Esophagus squamous epithelium (tissue), 5 donors: Measurements from ENCODE around the gene MEF2D. TPM values are rescaled to one million over a fixed set of nuclear protein-coding genes. Genes with fewer than 3 reads are reported as not detected.

Experiments
- DNase-seq: peaks from one replicate; lab custom pipeline; 2025; lab: John Stamatoyannopoulos, UW
- H3K27ac ChIP-seq, 4 donors: fragments of 200-600 bp; sonication (generic); one replicate each; pipeline ENCODE4 v1.5.1; 2016 to 2019; ENCODE audit warnings: mild to moderate bottlenecking in 1 of 4
- H3K27me3 ChIP-seq, 4 donors: fragments of 200-600 bp; sonication (generic); 1 replicate in 3 of 4; 2 replicates in 1 of 4; pipeline versions ENCODE4 v1.5.1 to v1.6.0; 2017 to 2021; ENCODE audit warnings: antibody characterized with exemption in 1 of 4
- H3K36me3 ChIP-seq, 3 donors: fragments of 200-600 bp; sonication (generic); one replicate each; pipeline ENCODE4 v1.5.1; 2016 to 2019
- H3K4me1 ChIP-seq, 3 donors: fragments of 200-600 bp; sonication (generic); one replicate each; pipeline ENCODE4 v1.5.1; 2017 to 2019
- H3K4me3 ChIP-seq, 4 donors: fragments of 200-600 bp; sonication (generic); 1 replicate in 3 of 4; 2 replicates in 1 of 4; pipeline ENCODE4 v1.5.1; 2016 to 2019; ENCODE audit warnings: mild to moderate bottlenecking in 2 of 4, moderate library complexity in 1 of 4
- H3K9me3 ChIP-seq, 3 donors: fragments of 200-600 bp; sonication (generic); one replicate each; pipeline ENCODE4 v1.5.1; 2016 to 2019
- CTCF ChIP-seq, 6 experiments: fragments of 450-650 bp in 4 of 6; fragments of 200-600 bp in 2 of 6; sonication (generic) in 2 of 6; IDR thresholded peaks; one replicate each; pipeline ENCODE4 v1.5.1; 2016 to 2019; ENCODE audit warnings: antibody characterized with exemption in 6 of 6, mild to moderate bottlenecking in 4 of 6, moderate library complexity in 4 of 6
- POLR2A ChIP-seq, 4 donors: fragments of 450-650 bp; IDR thresholded peaks; one replicate each; pipeline ENCODE4 v1.6.1; 2017; ENCODE audit warnings: antibody characterized with exemption in 4 of 4, mild to moderate bottlenecking in 4 of 4, moderate library complexity in 3 of 4
- WGBS, 2 donors: methylation state at CpG; one replicate each; pipeline ENCODE4 v1.1.5; 2018; 5-methylcytosine and 5-hydroxymethylcytosine counted together
- intact Hi-C: fragments of 100-400 bp; cut with DNase I; formaldehyde crosslinking; loops from one replicate; pipeline ENCODE4 v1.15.0; 2022
- total RNA-seq, 4 donors: library from RNA; depleted of rRNA; stranded (reverse); fragments of >200 nt; gene quantifications; one replicate each; pipeline ENCODE4 v1.1.0, GENCODE V29; 2016
- donor health status: DM: yes; HTN: yes; CAD: no.

Gene MEF2D
- total RNA-seq, 4 donors from 2014 or later = 9.1 to 30.1 (median 12.1) TPM

DNA sequence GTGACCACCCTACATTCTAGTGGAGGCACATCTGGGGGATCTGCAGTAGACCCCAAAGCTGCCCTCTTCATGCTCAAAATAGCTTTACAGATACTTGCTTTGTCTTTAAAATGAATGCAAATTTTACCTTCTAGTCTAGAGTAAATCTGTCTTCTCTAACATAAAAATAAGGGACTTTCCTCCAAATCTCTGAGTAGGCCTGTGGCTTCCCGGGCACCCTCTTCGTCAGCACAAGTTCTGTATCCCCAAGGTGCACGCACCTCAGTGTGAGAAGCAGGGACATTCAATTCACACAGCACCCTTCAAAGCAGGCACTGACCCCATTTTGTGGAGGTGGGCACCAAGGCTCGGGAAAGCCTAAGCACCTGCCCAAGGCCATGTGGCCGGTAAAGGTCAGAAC lies 19.0 kb downstream of the MEF2D start:
- no peak for DNase-seq

DNA sequence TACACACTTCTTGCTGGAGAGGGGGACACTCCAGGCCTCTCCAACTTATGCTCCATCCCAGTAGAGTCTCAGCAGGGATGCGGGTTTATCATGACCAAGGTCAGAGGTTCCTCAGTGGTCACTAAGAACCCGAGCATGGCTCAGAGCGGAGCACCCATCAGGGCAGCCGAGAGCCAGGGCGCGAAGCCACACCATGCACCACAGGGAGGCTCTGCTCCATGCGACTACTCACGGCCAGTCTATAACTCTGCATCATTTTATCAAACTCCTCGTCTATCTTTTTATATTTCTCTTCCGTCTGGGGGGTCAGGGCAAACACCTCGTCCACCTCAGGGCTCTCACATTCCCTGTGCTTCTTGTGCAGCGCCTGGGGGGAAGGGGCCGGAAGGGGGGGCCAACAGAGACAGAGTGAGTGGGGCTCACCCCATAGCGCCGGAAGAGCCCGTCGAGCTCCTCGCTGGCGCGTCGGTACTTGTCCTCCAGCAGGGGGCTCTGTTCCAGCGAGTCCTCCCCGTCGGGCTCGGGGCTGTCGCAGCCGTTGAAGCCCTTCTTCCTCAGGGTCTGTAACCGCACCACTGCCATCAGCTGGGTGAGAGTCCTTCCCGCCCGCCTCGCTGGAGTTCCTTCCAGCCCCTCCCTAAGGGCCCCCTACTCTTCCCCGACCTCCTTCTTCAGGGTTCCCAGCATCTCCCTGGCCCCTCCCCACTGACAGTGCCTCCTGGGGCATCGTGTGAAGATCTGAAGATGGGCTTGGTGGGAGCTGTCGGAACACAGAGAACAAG lies 20.0 kb downstream of the MEF2D start:
- Histone ChIP-seq H3K4me3 (peak overlapping the region in 1 of 4 donors; percentile 8), H3K36me3 (peaks cover 48 to 79% (median 56%) of the 10 kb centered on the region in 3 donors), H3K27me3 (no peaks in the 10 kb centered on the region), H3K27ac (peak overlapping the region; percentile 9 to 91 (median 66)), H3K4me1 (peaks cover 16 to 90% (median 54%) of the 10 kb centered on the region in 3 donors), H3K9me3 (no peaks in the 10 kb centered on the region)
- no peak for TF ChIP-seq POLR2A (IDR thresholded peaks at IDR 0.05)
- TF ChIP-seq CTCF (IDR thresholded peaks at IDR 0.05) = peak; percentile 47 to 80 (median 62)
- 52 to 62% methylated on average over 13 to 21 of the region's 34 CpGs for WGBS, 2 donors
- no peak for DNase-seq
- intact Hi-C loops = no loop called here

More for the DNA sequence above, 19.0 kb downstream of the MEF2D start:
- no peak for TF ChIP-seq POLR2A (IDR thresholded peaks at IDR 0.05)
- no peak for TF ChIP-seq CTCF (IDR thresholded peaks at IDR 0.05)
- Histone ChIP-seq H3K27me3 (no peaks in the 10 kb centered on the region), H3K4me3 (no peak overlapping the region), H3K9me3 (no peaks in the 10 kb centered on the region), H3K4me1 (peaks cover 9 to 91% (median 44%) of the 10 kb centered on the region in 3 donors), H3K36me3 (peaks cover 43 to 70% (median 50%) of the 10 kb centered on the region in 3 donors), H3K27ac (peak overlapping the region in 1 of 4 donors; percentile 91)
- 74 to 85% methylated on average over 3 to 5 of the region's 5 CpGs for WGBS, 2 donors
- intact Hi-C loops = no loop called here

DNA sequence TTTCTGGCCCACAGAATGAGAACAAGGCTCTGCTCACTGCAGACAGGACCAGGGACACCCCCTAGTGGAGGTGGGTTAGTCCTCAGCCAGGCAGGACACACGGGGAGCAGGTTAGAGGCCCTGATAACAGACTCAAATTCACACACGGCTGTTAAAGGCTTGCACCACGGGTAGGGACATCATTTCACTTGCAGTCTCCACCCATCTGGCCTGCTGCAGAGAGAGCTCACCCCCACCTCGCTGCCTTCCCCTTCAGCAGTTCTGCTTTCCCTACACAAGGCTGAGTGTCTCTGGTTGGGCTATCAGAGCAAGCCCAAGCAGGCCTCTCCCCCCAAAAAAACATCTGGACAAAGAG lies 20.6 kb downstream of the MEF2D start:
- TF ChIP-seq POLR2A (IDR thresholded peaks at IDR 0.05) (no peak), CTCF (IDR thresholded peaks at IDR 0.05) (peak in 1 of 6 experiments; percentile 13)
- Histone ChIP-seq H3K4me1 (peaks cover 17 to 89% (median 57%) of the 10 kb centered on the region in 3 donors), H3K9me3 (no peaks in the 10 kb centered on the region), H3K4me3 (no peak overlapping the region), H3K27ac (peak overlapping the region in 3 of 4 donors; percentile 46 to 91 (median 87)), H3K36me3 (peaks cover 53 to 85% (median 61%) of the 10 kb centered on the region in 3 donors), H3K27me3 (no peaks in the 10 kb centered on the region)
- no peak for DNase-seq
- intact Hi-C loops = no loop called here
- 46 to 58% methylated on average over 3 to 4 of the region's 4 CpGs for WGBS, 2 donors

DNA sequence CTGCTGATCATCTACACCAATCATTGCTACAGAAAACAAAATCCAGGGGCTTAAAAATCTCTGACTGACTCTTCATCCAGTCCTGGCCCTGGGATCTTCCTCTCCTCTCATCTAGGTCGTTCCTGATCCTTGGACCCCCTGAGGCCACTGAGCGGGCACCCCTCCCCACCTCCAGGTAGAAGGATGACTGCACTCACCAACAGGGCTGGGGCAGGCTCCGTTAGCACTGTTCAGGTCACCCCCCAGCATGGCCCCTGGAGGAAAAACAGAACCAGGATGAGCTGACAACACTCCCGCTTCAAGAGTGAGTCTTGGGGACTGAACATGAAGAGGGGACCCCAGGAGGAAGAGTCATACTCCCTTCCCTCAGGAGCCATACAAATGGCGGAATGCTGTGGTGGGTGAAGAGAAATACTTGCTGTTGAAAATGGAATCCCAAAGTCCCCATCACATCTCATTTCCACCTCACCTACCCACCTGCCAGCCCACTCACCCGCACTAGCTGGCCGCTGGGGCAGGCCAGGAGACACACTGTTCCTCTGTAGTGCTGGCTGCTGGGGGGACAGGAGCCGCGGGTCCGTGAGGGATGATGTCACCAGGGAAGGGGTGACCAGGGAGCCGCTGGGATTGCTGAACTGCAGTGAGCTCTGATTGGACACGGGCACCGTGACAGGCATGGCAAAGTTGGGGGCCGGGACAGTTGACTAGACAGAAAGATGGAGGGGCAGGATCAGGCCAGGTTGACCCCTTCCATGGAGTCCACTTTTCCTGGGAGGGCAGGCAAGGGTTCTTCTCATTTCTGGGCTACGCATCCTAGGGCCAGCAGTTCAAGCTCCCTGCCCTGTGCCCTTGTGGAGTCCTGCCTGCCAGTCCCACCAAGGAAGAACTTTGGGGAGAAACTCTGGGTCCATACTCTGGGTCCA lies 21.2 kb downstream of the MEF2D start:
- WGBS, 2 donors = 92 to 94% methylated on average over 6 to 10 of the region's 15 CpGs

More for the DNA sequence above, 21.2 kb downstream of the MEF2D start:
- TF ChIP-seq POLR2A (IDR thresholded peaks at IDR 0.05) (no peak), CTCF (IDR thresholded peaks at IDR 0.05) (no peak)
- peak overlapping the region in 3 of 4 donors; percentile 26 to 91 (median 87) for H3K27ac ChIP-seq
- H3K36me3 ChIP-seq = peaks cover 59 to 92% (median 63%) of the 10 kb centered on the region in 3 donors
- H3K27me3 ChIP-seq = no peaks in the 10 kb centered on the region
- H3K4me3 ChIP-seq = no peak overlapping the region
- no peaks in the 10 kb centered on the region for H3K9me3 ChIP-seq
- DNase-seq = no peak
- intact Hi-C loops = loop anchor here (10.0 kb wide), 1 partner anchor 105 kb away; no protein-coding TSS in a partner anchor
- H3K4me1 ChIP-seq = peaks cover 11 to 89% (median 52%) of the 10 kb centered on the region in 3 donors
